ENCODE data around the gene ZNF280A.

ZNF280A gene, protein sequence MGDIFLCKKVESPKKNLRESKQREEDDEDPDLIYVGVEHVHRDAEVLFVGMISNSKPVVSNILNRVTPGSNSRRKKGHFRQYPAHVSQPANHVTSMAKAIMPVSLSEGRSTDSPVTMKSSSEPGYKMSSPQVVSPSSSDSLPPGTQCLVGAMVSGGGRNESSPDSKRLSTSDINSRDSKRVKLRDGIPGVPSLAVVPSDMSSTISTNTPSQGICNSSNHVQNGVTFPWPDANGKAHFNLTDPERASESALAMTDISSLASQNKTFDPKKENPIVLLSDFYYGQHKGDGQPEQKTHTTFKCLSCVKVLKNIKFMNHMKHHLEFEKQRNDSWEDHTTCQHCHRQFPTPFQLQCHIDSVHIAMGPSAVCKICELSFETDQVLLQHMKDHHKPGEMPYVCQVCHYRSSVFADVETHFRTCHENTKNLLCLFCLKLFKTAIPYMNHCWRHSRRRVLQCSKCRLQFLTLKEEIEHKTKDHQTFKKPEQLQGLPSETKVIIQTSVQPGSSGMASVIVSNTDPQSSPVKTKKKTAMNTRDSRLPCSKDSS

DNA sequence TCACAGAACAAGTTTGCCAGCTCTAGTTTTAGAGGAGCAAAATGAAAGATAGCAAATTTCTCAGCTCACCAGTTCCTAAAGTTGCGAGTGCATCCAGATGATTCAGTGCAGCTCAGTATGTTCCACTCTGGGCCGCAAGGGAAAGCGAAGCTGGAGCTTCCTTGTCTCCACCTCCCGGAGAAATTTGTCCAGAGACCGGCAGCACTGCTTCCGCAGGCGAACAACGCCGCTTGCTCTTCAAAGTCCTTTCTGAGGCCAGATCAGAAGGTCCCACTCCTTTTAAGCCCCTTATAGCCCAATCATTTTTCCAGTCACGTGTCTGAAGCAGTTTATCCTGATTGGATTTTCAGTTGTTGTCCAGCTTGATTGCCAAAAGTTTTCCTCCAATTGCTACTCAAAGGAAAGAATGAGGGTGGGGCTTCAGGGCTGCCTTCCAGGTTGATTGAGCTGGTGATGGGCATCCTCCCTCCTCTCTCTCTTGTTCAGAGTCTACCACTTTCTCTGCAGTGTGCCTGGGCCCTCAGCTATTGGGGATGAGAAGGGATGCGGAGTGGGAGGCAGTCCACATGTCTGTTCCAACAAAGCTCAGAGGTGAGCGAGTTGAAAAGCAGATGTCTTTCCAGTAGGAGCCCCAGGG lies at the start of gene ZNF280A:
TSS of gene ZNF280A (minus strand) at position 251 of the 637 bp plus-strand sequence. CDS start 4,640 bp downstream, outside the sequence.
- no peak for DNase-seq

DNA sequence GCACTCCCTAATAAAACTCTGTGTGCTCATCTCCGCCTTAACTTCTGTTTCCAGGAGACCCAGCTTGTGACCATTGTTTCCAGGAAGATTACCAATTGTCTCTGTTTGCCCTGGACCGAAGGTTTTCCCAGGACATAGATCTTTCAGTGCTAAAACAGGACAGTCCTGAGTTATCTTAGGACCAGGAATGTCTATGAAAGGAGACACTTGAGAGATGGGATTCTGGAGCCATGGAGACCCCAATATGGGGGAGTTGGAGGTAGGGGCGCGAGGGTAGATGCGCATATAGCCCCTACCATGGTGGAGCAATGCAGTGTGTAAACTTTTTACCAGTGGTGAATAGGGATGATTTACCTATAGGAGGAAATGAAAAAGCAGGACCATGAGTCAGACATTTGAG lies 49.1 kb upstream of the ZNF280A start:
- DNase-seq = no peak

DNA sequence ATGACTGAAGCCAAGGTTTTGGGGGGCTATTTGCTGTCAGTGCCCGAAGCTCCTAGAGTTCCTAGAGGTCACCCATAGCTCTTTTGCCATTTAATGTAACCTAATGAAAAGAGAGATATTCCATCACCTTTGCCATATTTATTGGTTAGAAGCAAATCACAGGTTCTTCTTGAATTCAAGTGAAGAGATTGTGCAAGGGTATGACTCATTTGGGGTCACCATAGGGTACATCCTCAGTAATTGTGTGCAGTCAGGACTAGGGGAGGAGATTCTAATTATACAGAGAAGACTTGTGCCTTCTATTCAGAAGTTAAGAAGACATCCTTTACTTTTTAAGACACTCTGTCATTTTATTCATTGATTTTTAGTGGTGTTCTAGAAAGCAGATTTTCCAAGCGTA lies 45.9 kb upstream of the ZNF280A start:
- no peak for DNase-seq

DNA sequence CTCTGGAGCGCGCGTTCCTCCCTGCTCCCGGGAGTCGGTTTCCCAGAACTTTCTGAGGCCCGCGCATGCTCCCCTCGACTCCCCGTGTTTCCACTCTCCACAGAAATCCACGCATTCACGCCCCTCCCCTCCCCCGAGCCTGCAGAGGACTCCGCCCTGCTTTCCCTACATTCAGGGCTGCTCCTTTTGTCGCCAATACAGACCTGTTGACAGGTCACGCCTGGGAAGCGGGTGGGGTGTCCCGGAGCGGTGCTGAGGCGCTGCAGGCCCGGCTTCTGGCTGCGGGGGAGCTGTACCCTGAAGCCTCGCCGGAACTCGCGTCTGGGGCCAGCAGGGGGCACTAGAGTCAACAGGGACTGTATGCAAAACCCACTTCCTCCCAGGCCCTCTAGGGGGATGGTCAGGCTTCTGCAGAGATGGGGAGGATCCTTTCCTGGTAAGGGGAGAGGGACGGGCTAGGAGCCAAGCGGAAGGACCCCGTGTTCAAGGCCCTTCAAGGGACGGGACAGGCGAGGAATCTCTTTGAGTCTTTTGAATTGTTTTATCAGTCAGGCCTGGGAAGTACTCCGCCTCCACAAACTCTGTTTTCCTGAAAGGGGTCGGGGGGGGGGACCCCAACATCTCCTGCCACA lies 39.0 kb upstream of the ZNF280A start, which contains the start of gene PRAME:
TSS of gene PRAME (minus strand) at position 294 of the 632 bp plus-strand sequence. CDS start 2,433 bp downstream, outside the sequence.
- peak; percentile 33 for DNase-seq

DNA sequence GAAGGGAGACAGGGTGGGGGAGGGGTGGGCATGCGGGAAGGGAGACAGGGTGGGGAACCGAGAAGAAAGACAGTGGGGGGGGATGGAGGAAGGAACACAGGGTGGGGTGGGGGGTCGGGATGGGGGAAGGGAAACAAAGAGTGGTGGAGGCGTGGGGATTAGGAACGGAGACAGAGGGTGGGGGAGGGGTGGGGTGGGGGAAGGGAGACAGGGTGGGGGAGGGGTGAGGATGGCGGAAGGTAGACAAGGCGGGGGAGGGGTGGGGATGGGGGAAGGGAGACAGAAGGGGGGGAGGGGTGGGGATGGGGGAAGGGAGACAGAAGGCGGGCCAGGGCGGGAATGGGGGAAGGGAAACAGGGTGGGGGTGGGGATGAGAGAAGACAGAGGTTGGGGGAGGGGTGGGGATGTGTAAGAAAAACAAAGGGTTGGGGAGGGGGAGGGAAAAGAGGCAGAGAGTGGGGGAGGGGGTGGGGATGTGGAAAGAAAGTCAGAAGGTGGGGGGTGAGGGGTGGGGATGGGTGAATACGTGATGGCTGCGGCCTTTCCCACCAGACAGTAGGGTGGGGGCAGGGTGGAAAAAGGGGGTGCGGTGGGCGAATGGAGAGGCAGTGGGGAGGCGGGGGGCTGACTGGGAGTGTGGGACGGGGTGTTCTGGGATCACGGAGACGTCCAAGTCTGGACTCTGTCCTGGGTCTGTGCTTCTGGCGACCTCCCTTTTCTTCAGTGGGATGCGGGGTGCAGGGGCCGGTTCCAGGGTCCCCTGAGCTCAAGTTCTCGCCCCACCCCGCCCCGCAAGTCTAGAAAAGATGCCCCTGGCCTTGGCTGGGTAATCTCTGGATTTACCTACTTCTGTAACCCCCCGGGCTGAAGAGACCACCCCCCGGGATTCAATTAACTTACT lies 38.3 kb upstream of the ZNF280A start:
- DNase-seq = no peak

DNA sequence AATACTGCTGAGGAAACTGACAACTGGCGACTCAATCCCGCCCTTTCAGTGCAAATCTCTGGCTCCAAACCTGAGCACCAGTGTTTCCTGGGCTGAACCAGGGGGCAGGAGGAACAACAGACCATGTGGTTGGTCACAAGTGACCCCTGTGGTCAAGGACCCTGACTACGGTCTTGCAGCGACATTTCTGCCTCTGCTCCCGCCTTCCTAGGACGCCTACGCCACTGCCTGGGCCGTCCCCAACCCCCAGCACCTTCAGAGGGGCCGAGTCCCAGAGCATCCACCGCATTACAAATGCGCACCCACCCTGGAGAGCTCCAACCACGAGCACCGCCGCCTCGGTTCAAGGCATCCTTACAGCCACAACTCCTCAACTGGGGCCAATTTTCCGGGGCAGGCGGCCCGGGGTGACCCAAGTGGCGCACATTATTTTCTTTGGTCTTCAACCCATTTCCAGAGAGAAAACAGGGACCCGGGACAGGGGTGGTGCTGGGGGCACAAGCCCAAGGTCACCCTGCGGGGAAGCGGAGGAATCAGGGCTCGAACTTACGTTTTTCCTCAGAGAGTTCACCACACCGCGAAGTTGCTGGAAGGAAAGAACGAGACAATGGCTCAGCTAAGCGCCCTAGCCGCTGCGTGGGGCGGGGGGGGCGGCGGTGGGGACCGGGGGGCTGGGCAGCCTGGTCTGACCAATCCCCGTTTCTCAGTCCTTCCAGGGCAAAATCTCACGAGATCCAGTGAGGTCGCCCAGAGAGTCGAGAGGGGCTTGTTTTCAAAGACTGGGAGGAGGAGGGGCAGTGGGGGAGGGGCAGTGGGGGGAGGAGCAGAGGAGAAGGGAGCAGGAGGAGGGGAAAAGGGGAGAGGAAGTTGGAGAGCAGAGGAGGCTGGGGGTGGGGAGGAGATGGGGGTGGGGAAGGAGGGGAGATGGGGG lies 37.2 kb upstream of the ZNF280A start:
- DNase-seq = no peak

DNA sequence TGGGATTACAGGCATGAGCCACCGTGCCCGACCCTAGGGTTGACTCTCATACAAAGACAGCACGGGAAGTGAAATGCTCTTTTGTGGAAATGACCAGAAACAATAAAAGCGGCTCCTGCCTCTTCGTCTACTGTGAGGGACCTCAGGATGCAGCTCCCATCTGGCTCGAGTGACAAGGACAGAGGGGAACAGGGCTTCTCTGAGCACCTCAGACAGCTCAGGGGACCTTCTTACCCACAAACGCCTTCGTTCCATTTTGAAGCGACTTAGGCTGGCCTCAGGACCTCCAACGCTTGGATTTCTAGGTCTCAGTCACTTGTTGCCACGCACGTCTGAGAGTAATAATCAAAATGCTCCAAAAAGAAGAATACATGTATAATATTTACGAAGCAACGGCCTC lies 36.5 kb upstream of the ZNF280A start:
- no peak for DNase-seq

DNA sequence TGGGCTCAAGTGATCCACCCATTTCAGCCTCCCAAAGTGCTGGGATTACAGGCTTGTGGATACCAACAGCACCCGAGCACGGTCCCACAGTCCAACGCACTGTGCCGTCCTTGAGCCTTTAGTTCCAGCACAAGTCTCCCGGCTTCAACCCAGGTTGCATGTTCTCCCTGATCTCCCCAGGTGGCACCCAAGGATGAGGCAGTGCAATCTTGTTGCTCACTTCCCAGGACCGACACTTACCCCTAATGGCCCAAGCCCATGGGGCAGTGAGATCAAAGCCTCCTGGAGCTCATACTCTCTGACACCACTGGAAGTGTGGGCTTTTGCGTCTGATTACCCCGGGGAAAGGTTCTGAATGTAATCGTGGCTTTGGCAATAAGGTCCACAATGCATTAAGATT lies 35.5 kb upstream of the ZNF280A start:
- no peak for DNase-seq

DNA sequence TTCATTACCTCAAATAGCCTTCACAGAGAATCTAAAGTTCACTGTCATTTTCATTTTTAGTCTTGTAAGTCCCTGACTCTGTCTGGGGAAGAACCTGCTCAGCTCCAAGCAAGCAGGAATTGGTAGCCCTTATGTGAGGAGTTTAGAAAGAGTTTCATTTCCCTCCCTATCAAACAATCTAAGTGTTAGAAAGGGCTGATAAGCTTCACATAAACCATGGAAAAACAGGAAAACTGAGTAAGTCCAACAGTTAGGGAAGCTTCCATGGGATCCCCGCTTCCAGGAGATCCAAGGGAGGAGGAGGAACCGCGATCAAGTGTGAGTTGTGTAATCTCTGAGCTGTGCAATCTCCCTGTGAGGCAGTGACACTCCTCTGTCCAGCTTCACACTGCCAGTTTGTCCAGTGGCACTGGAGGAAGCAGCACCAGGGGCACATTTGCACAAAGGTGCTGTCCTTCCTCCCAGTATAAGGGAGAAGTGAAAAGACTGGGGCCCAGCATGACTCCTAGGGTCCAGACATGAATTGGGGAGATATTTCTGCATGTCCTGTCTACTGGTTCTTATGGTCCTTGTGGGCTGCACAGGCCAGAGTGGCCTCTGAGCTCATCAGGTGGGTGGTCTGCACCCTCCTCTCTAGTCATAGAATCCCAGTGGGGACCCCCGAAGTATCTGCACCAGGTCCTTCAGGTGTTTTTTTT lies 34.7 kb upstream of the ZNF280A start:
- no peak for DNase-seq

DNA sequence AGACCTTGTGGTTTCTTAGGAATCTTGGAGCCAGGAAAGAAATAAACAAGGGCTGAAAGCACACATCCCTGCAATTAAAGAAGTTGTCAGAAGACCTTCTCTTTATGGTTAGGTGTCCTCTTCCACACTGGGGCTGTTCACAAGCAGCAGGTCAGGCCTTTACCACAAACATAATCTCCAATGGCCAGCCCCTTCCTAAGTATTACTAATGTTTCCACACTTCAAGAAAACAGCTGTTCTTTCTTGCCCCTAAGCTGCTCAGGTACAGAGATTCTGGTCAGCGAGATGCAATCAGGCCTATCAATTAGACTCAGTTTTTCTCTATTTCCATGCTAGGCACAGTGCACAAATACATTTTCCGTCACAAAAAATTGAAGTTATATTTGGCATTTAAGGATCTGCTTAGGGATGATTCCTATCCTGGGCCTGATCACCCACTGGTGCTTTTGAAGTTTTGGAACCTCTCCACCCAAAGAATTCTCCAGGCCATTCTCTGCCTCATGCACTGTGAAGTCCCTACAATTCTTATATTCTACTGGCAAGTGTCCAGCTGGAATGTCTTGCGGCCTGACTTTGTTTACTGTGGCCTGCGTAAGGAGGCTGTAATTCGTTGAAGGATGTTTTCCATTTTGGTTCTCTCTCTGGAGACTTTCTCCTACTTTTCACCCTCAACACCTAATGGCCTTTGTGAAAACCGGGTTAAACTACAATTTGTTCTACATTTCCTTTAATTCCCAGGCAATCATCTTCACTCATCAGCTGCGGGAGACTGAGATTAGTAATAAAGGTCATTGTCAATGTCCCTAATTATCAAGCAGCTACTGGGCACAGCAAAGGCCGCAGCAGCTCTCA lies 33.9 kb upstream of the ZNF280A start:
- no peak for DNase-seq

DNA sequence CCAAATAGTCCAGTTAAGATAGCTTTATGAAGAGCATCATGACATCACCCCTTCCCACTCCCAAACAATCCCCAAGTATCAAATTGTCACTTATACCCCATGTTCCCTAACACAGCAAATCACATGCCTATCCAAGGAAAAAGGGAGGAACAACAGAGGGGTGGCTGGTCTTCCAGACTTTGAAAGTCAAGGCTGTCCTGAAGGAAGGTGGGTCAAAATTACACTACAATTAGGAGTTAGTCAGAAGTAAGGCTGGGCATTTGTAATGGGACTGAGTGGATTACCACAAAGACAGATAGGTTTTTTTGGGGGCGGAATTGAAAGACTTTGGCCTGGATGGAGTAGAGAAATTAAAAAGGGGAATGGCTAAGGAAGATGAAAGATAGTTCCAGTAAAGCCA lies 33.1 kb upstream of the ZNF280A start:
- no peak for DNase-seq

DNA sequence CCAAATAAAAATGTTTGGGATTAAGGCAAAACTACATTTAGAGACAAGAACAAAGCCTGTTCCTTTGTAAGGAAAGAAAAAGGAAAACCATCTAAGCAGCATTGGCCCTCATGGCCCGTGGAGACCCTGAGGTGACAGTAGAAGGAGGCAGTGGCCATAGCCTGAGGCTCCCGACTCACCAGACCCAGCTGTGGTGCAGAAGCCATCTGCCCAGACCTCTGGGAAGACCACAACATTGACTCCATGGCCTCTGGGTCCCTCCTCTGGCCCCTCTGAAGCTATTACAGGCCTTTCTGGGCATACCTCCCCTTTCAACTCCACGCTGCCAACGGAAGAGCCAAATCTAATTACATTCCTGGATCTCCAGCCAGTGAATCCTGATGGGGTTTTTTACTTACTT lies 32.6 kb upstream of the ZNF280A start:
- DNase-seq = no peak

DNA sequence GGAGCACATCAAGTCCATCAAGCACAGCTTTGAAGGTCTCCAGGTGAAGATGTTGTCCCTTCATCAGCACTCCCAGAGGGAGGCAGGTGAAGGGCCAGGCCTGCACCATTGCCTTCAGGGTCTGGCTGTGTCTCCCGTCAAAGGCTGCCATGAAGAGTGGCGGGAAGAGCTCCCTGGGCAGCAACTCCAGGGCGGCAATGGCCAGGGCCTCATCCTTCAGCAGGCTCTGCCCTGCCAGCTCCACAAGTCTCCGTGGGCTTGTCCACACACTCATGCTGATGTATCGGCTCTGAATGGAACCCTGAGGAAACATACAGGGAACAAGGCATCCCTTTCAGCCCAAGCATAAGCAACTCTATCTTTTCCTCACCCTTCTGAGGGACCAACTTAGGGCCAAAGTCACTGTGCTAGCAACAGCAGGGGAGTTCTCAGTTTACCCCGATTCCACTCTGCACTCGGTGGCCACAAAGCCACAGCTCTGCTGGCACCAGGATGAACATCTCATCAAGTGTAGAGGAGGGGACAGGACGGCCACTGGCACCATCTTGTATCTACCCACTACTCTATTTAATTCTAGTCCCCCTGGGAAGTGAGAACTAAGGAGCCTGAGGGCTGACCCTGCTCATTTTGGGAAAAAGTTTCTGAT lies 30.8 kb upstream of the ZNF280A start:
- DNase-seq = no peak

DNA sequence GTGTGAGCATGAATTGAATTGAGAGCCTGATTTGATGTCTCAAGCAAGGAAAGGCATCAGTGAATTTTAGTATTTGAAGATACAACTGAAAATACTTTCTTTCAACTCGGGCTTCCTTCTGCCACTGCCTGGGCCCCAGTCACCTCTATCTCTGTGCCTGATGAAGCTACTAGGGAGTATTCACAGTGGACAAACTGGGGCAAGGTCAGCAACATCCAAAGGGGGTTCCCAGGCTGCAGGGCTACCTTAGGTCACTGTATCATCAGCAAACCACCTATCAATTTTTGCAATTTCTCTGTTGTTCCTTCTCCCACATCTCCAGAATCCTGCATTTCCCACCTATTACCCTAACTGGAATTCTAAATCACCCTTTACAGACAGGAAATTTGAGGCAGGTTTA lies 28.8 kb upstream of the ZNF280A start:
- DNase-seq = no peak

DNA sequence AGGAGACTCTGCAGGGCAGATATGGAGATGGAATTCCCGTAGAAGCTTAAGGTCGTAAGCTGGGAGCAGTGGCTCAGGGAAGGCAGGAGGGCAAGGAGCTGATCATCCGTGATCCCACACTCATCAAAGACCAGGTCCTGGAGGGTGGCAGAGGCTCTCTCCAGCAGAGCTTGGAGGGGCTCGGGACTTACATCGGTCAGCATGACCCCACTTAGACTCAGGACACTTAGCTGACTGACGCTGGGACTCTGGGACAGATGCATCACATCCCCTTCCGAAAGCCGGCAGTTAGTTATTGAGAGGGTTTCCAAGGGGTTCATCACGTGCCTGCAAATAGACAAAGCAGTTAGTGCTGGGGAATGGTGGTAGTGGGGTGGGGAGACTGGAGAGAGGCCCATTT lies 28.2 kb upstream of the ZNF280A start:
- no peak for DNase-seq

DNA sequence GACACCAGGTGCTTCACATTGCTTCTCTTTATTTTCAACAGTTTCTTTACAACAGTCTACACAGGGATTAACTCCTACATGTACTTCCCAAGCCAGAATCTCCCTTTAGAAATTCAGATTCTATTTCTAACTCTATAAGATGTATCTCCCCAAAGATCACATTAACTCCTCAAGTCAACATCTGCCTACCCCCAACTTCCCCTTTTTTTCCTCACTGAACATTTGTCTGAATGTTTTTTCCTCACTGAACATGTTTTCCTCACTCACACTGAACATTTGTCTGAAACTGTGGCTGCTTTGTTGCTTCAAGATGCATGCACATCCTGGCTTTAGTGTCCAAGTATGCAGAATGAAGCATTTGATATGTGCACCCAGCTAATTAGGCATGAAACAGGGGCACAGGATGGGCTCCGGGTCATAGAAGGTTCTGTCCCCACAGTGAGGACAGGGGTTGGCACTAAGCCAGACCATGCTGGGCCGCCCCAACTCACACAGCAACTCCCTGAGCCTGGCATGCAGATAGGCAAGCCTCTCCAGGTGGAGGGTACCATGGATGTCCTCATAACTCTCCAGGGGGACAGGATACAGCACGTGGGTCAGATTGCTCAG lies 27.7 kb upstream of the ZNF280A start:
- DNase-seq = no peak

DNA sequence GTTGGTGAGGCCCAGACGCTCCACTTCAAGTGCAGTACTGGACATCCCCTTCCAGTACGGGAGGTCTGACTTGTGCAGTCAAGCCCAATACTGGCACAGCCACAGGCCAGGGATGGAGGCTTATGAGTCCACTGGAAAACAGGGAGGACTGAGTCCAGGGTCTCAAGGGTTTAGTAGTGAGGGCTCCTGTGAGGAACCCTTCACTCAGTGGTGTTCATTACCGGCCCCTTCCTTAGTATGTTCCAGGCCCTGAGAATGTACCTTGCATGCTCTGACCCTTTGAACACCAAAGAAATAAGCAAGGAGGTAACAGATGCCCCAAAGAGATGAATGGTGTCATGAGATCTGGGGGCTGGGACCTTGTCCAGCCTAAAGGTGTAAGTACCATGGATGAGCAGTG lies 27.2 kb upstream of the ZNF280A start:
- DNase-seq = no peak

DNA sequence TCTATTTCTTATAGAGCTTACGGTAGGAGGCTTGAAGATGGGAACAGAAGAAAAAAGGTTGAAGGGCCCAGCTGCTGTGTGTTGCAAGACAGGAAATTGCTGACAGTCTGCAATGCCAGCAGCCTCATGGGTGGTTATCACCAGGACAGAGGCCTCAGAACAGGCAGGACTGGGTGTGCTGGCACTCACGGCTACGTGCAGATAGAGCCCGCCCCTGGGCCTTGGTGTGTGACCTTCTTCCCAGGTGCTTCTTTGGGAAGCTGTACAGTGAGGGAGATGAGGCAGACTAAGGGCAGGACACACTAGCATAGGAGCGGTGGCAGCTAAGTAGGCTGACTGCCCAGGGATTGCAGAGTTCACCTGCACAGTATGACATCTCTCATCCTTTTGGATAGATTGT lies 26.4 kb upstream of the ZNF280A start:
- no peak for DNase-seq

DNA sequence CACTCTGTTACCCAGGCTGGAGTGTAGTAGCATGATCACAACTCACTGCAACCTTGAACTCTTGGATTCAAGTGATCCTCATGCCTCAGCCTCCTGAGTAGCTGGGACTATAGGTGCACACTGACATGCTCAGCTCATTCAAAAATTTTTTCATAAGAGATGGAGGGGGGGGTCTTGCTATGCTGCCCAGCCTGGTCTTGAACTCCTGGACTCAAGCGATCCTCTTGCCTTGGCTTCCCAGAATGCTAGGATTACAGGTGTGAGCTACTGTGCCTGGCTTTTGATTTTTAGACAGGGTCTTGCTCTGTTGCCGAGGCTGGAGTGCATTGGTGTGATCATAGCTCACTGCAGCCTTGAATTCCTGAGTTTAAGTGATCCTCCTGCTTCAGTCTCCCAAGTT lies 25.0 kb upstream of the ZNF280A start:
- no peak for DNase-seq
